ENCODE results near the gene TRAF2. TPM values are rescaled to one million over a fixed set of nuclear protein-coding genes. Genes with fewer than 3 reads are reported as not detected.
A peak's percentile ranks its signal among the peaks of the same experiment; 100 is the strongest.

TRAF2 gene
- total and polyA plus RNA-seq, 2 of the 13 experiments (the other 11 are each of a cell fraction or from before 2014, with no cell fraction given): 12.4 to 13.6 TPM

DNA sequence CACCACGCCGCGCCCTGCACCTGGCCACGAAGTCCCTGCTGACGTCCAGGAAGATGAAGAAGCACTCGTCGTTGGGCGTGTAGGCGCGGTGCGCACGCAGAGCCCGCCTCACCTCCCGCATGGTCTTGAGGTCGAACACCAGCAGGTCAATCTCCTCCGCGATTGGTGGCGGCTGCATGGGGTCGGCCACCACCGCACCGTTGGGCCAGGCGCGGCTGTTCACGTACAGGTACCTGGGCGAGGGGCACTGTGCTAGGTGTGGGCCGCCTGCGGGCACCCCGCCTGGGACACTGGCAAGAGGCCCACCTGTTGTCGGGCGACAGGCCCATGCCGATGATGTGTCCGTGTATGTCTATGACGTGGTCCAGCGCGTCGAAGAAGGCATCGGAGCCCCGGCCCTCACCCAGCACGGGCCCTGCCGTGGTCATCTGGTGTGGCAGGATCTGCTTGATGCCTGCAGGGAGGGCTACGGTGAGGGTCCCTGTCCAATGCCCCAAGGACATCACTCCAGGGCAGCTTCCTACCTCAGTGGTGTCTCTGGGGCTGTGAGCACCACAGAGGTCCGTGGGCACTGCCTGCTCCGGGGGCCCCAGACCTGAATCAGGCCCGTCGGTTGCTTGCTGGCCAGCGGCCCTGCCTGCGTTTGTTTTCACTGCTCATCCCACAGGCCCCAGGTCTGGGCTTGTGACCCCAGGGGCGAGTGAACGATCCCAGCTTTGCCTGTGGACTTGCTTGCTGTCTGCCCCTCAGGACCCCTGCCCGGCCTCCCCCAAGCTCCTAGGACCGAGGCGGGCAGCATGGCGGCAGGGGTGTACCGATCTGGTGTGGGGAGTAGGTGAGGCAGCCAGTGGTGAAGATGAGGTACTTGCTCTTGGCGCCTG, 55.2 kb downstream of the TRAF2 start (continued):
- TF ChIP-seq ZNF224 (CRISPR knock-in tag; IDR thresholded peaks at IDR 0.05) (no peak), HOXA3 (CRISPR knock-in tag; IDR thresholded peaks at IDR 0.05) (peak; percentile 7; the same call in 1 of the 2 replicates), ZHX2 (IDR thresholded peaks at IDR 0.05; ENCODE audit: low read depth) (no peak), ZHX2 (CRISPR knock-in tag; IDR thresholded peaks at IDR 0.05; ENCODE audit: borderline replicate concordance) (no peak), HNRNPL (IDR thresholded peaks at IDR 0.05; ENCODE audit: low read depth, low read length) (0 out of 2 replicates have a peak, but pooled peaks have one; percentile 24), NFIB (CRISPR knock-in tag; IDR thresholded peaks at IDR 0.05; ENCODE audit: borderline replicate concordance) (no peak), CREBL2 (CRISPR knock-in tag; IDR thresholded peaks at IDR 0.05; ENCODE audit: borderline replicate concordance) (no peak), BHLHE40 (IDR thresholded peaks at IDR 0.05; ENCODE audit: low read length) (no peak), SYNCRIP (IDR thresholded peaks at IDR 0.05; ENCODE audit: insufficient read depth, low read depth, low read length) (no peak), ZSCAN29 (CRISPR knock-in tag; conservative IDR thresholded peaks at IDR 0.05) (no peak), ZNF383 (CRISPR knock-in tag; IDR thresholded peaks at IDR 0.05; ENCODE audit: borderline replicate concordance) (no peak)
- TF ChIP-seq, protein P1, sequence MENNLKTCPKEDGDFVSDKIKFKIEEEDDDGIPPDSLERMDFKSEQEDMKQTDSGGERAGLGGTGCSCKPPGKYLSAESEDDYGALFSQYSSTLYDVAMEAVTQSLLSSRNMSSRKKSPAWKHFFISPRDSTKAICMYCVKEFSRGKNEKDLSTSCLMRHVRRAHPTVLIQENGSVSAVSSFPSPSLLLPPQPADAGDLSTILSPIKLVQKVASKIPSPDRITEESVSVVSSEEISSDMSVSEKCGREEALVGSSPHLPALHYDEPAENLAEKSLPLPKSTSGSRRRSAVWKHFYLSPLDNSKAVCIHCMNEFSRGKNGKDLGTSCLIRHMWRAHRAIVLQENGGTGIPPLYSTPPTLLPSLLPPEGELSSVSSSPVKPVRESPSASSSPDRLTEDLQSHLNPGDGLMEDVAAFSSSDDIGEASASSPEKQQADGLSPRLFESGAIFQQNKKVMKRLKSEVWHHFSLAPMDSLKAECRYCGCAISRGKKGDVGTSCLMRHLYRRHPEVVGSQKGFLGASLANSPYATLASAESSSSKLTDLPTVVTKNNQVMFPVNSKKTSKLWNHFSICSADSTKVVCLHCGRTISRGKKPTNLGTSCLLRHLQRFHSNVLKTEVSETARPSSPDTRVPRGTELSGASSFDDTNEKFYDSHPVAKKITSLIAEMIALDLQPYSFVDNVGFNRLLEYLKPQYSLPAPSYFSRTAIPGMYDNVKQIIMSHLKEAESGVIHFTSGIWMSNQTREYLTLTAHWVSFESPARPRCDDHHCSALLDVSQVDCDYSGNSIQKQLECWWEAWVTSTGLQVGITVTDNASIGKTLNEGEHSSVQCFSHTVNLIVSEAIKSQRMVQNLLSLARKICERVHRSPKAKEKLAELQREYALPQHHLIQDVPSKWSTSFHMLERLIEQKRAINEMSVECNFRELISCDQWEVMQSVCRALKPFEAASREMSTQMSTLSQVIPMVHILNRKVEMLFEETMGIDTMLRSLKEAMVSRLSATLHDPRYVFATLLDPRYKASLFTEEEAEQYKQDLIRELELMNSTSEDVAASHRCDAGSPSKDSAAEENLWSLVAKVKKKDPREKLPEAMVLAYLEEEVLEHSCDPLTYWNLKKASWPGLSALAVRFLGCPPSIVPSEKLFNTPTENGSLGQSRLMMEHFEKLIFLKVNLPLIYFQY (CRISPR knock-in tag; IDR thresholded peaks at IDR 0.05; ENCODE audit: borderline replicate concordance): no peak
